Frontal cortex (tissue), 4 donors: ENCODE results near the gene XNDC1N. TPM values are rescaled to one million over a fixed set of nuclear protein-coding genes. Genes with fewer than 3 reads are reported as not detected.
"Not testable (repeated sequence)": the region's sequence is repeated elsewhere in the genome, so short reads cannot be mapped to it uniquely, and the experiment has no call there.

Source experiments
- DNase-seq, 2 donors: peaks; one replicate each; pipeline ENCODE4 v3.0.0; 2012; ENCODE audit warnings: low spot score in 2 of 2
- FAIRE-seq: peaks from 2 replicates; lab custom pipeline; 2012; peaks lifted over from hg19 to GRCh38; lab: Jason Lieb, UNC
- total RNA-seq: library from RNA; depleted of rRNA; stranded (reverse); fragments of >200 nt; gene quantifications from one replicate; pipeline ENCODE4 v1.2.3, GENCODE V29; 2014
- donor health status: control.
- donor health status: control.
- donor health status: control.

Gene XNDC1N
- total RNA-seq, 1 donor from 2014 or later: 4.9 TPM

DNA sequence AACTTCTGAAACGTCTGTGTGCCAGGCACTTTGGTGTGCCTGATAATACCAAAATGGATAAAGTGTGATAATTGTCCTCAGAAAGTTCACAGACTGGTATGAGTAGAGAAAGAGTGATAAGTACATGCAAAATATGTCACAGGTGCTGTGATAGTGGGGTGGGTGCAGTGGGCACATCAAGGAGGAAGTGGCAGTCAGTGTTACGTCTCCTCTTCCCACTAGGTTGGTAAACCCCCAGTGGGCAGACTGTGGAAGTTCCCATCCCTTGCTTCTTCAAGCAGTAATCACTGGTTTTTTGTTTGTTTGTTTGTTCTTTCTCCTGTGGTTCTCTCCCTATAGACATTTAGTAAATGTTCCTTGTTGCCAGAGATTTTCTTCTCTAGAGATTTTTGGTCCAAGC, 5.8 kb upstream of the XNDC1N start:
- FAIRE-seq (no peak), DNase-seq (no peak)

- FAIRE-seq (no peak), DNase-seq (no peak)
Observed at GRCh38 chr11:71933141-71933933, 4.9 kb upstream of the XNDC1N start.

GRCh38 chr11:71931245-71931602, 2.8 kb upstream of the XNDC1N start:
- DNase-seq (no peak), FAIRE-seq (no peak)

DNA sequence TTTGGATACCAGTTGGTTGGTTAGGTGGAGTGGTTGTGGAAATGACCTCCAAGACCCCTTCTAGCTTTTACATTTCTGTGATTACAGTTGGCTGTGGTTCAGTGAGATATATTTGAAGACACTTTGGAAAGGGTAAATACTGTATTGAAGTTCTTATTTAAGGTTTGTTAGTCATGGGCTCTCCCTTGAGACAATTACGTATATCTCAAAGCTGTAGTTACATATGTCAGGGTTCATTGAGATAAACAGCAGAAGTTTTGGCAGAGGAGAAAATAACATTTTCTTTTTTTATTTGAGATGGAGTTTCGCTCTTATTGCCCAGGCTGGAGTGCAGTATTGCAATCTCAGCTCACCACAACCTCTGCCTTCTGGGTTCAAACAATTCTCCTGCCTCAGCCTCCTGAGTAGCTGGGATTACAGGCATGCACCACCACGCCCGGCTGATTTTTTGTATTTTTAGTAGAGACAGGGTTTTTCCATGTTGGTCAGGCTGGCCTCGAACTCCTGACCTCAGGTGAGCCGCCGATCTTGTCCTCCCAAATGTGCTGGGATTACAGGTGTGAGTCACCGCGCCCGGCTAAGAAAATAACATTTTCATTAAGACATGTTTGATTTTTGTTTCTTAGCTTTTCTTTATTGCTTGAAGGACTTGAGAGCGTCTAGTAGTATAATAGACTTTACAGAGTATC, 2.3 kb upstream of the XNDC1N start:
- FAIRE-seq: no peak
- DNase-seq: no peak

DNA sequence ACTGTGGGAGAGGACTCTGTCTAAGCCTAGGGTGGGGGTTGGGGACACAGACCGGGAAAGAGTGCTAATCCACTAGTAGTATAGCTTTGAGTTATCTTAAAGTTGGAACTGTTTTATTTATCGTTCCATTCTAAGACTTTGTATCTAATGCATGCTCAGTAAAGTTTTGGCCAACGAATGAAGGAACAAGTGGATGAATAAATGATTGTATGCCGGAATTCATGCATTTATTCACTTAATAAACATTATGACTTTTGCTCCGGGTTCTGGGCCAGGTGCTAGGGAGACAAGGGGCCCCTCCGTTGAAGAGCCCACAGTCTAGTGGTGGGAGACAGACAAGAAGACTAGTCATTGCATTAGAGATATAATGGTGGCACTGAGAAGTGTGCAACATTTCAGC, 1.1 kb upstream of the XNDC1N start:
- no peak for FAIRE-seq
- no peak for DNase-seq

GRCh38 chr11:71928737-71929443, 496 bp upstream of the XNDC1N start, which contains the start of gene RNF121:
Gene RNF121, plus strand, starts transcription at chr11:71929046. Its CDS starts 16 bp downstream, at chr11:71929062.
- DNase-seq: peak; percentile 77 to 88
- no peak for FAIRE-seq

GRCh38 chr11:71917646-71918140, 10.7 kb downstream of the XNDC1N start:
- FAIRE-seq (no peak), DNase-seq (no peak)

DNA sequence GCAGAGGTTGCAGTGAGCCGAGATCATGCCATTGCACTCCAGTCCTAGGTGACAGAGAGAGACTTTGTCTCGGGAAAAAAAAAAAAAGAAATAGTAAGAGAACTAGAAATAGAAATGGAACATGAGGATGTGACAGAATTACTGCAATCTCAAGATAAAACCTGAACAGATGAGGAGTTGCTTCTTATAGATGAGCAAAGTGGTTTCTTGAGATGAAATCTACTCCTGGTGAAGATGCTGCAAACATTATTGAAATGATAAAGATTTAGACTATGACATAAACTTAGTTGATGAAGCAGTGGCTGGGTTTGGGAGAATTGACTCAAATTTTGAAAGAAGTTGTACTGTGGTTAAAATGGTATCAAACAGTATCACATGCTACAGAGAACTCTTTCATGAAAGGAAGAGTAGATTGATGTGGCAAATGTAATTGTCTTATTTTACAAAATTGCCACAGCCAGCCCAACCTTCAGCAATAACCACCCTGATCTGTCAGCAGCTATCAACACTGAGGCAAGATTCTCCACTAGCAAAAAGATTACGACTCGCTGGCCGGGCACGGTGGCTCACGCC, 13.7 kb downstream of the XNDC1N start:
- DNase-seq (no peak), FAIRE-seq (no peak)

DNA sequence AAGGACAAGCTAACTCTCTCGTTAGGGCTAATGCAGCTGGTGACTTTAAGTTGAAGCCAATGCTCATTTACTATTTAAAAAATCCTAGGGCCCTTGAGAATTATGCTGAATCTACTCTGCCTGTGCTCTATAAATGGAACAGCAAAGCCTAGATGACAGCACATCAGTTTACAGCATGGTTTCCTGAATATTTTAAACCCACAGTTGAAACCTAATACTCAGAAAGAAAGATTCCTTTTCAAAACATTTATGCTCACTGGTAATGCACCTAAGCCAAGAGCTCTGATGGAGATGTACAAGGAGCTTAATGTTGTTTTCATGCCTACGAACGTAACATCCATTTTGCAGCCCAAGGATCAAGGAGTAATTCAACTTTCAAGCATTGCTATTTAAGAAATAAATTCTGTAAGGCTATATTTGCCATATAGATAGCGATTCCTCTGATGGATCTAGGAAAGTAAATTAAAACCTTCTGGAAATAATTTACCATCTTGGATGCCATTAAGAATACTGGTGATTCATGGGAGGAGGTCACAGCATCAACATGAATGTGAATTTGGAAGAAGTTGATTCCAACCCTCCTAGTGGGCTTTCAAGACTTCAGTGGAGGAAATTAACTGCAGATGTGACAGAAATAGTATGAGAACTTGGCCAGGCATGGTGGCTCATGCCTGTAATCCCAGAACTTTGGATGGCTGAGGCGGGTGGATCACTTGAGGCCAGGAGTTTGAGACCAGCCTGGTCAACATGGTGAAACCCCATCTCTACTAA, 14.5 kb downstream of the XNDC1N start:
- FAIRE-seq: no peak
- DNase-seq: no peak

GRCh38 chr11:71911986-71912340, 16.4 kb downstream of the XNDC1N start:
- DNase-seq, FAIRE-seq: not testable (repeated sequence)

DNA sequence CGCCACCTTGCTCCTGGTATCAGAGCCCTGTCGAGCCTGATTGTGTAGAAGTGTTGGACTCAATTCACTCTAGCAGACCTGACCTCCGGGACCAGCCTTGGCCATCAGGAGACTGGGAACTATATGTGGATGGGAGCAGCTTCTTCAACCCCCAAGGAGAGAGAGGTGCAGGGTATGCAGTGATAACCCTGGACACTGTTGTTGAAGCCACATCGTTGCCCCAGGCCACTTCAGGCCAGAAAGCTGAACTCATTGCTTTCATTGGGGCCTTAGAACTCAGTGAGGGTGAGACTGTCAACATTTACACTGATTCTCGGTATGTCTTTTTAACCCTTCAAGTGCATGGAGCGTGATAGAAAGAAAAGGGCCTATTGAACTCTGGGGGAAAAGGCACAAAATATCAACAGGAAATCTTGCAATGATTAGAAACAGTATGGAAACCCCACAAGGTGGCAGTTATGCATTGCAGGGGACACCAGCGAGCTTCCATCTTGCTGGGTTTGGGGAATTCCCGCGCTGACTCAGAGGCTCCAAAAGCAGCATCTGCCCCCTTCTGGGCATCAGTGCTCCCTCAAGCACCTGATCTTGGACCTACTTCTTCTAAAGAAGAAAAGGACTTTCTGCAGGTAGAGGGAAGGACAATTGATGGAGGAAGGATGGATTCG, 16.9 kb downstream of the XNDC1N start:
- not testable (repeated sequence) for FAIRE-seq, DNase-seq

GRCh38 chr11:71910775-71911174, 17.6 kb downstream of the XNDC1N start:
- DNase-seq, FAIRE-seq: not testable (repeated sequence)

- DNase-seq: no peak
- FAIRE-seq: peak; percentile 17
Observed at GRCh38 chr11:71908218-71908617, 20.2 kb downstream of the XNDC1N start.

DNA sequence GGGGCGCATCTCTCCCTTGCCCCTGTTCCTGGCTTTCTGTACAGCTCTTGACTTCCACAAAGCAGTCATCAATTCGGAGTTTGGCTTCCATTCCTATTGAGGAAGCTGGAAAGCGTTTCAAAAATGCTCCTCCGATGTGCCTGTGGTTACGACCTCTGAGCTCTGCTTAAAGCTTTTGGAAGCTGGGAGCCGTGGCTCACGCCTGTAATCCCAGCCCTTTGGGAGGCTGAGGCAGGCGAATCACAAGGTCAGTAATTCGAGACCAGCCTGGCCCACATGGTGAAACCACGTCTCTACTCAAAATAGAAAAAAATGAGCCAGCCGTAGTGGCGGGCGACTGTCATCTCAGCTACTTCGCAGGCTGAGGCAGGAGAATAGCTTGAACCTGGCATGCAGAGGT, 27.3 kb downstream of the XNDC1N start:
- not testable (repeated sequence) for FAIRE-seq, DNase-seq

GRCh38 chr11:71895961-71896360, 32.4 kb downstream of the XNDC1N start:
- DNase-seq: no peak
- FAIRE-seq: no peak

GRCh38 chr11:71889181-71889872, 39.1 kb downstream of the XNDC1N start:
- not testable (repeated sequence) for DNase-seq, FAIRE-seq

GRCh38 chr11:71888335-71889010, 39.9 kb downstream of the XNDC1N start:
- FAIRE-seq, DNase-seq: not testable (repeated sequence)

- FAIRE-seq, DNase-seq: not testable (repeated sequence)
Observed at GRCh38 chr11:71885806-71886205, 42.6 kb downstream of the XNDC1N start.
